GOT3 (cell line): ENCODE data around the gene DNMT1.
A peak's percentile ranks its signal among the peaks of the same experiment; 100 is the strongest.

ENCODE experiments used
- DNase-seq: peaks from one replicate; lab custom pipeline; 2025; ENCODE audit warnings: mixed read lengths; lab: John Stamatoyannopoulos, UW

Gene DNMT1

DNA sequence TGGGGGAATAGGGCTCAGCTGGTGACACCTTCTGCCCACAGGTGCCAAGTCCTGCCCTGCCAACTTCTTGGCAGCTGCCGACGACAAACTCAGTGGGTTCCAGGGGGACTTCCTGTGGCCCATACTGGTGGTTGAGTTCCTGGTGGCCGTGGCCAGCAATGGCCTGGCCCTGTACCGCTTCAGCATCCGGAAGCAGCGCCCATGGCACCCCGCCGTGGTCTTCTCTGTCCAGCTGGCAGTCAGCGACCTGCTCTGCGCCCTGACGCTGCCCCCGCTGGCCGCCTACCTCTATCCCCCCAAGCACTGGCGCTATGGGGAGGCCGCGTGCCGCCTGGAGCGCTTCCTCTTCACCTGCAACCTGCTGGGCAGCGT, 81.2 kb downstream of the DNMT1 start:
- DNase-seq = no peak

DNA sequence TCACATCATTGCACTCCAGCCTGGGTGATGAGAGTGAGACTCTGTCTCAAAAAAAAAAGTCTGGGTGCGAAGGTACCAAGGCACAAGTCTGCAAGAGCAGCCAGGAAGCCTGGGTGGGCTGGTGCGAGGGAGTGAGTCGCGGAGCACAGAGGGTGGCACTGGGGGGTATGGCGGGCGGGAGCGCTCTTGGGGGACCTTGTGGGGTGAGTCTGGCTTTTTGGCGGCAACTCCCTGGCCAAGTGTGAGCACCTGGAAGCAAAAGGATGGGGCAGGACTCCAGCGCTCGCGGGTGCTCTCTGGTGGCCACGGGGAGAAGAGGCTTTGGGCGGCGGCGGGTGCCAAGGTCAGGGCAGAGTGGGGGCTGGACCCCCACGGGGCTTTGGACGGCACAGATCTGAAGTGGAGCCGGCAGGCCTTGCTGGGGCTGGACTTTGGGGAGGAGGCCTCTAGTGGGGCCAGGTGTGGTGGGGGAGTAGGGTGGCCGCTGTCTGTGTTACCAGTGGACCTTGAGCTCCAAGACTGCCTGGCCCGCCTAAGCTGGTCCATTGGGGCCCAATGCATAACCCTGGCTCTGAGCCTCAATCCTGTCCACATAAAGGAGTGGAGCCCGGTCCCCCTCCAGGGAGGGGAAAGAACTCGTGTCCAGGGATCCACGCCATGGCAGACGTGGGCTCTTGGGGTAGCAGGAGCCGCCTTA, 81.7 kb downstream of the DNMT1 start:
- DNase-seq = no peak

- no peak for DNase-seq
Observed at GRCh38 chr19:10112037-10112761, 82.6 kb downstream of the DNMT1 start.

- no peak for DNase-seq
Observed at GRCh38 chr19:10111405-10111811, 83.3 kb downstream of the DNMT1 start, which contains the start of gene P2RY11. Gene P2RY11, plus strand, starts transcription at chr19:10111693. Its CDS starts 29 bp downstream, at chr19:10111722.

DNA sequence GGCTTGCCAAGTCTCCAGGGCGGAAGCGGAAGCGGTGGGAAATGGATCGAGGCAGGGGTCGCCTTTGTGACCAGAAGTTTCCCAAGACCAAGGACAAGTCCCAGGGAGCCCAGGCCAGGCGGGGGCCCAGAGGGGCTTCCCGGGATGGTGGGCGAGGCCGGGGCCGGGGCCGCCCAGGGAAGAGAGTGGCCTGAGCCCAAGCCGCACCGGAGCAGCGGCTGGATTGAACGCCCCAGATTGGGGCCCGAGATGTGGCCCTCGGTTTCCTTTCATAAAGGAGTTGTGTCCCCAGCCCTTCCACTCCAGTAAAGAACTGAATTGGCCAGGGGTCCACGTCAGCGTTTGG, 83.8 kb downstream of the DNMT1 start:
- no peak for DNase-seq

DNA sequence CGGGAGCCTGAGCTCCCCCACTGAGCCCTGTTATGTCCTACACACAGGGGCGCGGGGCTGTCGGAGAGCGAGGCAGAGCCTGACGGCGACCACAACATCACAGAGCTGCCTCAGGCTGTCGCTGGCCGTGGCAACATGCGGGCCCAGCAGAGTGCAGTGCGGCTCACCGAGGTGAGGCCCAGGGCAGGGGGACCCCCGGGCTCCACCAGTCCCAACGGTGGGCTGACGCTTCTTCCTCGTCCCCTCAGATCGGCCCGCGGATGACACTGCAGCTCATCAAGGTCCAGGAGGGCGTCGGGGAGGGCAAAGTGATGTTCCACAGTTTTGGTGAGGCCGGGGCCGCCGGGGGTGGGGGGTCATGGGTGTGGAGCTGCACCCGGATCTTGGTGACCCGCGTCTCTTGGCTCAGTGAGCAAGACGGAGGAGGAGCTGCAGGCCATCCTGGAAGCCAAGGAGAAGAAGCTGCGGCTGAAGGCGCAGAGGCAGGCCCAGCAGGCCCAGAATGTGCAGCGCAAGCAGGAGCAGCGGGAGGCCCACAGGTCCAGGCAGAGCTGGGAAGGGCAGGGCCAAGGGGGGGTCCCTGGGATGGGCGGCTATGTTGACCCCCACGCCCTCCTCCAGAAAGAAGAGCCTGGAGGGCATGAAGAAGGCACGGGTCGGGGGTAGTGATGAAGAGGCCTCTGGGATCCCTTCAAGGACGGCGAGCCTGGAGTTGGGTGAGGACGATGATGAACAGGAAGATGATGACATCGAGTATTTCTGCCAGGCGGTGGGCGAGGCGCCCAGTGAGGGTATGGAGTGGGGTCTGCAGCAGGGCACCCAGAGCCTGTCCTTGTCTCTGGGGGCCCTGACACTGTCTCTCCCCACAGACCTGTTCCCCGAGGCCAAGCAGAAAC, 84.4 kb downstream of the DNMT1 start:
- DNase-seq = no peak

DNA sequence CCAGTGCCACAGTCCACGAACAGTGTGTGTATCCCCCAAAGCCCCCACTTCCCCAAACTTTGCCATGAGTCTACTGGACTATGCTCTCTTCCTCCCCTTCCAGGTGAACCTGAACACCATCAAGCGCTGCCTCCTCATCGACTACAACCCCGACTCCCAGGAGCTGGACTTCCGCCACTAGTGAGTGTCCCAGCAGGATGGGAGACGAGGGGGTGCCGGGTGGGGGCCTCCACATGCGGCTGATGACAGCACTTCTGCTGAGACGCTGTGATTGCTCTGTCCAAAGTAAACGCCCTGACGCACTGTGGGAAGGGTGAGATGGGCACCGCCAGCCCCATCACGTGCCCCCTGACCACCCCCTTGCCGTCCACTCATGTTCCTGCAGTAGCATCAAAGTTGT, 85.2 kb downstream of the DNMT1 start:
- no peak for DNase-seq

DNA sequence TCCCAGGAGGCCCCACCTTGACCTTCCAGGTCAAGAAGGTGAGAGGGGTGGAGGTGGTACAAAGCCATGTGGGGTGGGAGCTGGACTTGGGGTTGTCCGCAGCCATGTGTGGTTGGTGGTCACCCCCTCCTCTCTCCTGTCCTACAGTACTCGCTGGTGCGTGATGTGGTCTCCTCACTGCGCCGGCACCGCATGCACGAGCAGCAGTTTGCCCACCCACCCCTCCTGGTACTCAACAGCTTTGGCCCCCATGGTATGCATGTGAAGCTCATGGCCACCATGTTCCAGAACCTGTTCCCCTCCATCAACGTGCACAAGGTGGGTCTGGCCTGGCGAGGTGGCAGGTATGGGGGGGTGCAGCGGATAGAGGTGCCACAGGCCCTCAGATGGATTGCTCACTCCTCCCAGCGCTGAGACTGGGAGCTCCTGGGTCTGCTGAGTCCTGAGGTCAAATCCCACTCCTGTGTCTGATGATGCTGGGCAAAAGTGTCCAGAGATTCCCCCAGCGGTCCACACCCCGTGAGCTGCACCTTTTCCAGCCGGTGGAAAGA, 86.9 kb downstream of the DNMT1 start:
- DNase-seq = no peak

GRCh38 chr19:10107254-10107653, 87.5 kb downstream of the DNMT1 start:
- DNase-seq = no peak

DNA sequence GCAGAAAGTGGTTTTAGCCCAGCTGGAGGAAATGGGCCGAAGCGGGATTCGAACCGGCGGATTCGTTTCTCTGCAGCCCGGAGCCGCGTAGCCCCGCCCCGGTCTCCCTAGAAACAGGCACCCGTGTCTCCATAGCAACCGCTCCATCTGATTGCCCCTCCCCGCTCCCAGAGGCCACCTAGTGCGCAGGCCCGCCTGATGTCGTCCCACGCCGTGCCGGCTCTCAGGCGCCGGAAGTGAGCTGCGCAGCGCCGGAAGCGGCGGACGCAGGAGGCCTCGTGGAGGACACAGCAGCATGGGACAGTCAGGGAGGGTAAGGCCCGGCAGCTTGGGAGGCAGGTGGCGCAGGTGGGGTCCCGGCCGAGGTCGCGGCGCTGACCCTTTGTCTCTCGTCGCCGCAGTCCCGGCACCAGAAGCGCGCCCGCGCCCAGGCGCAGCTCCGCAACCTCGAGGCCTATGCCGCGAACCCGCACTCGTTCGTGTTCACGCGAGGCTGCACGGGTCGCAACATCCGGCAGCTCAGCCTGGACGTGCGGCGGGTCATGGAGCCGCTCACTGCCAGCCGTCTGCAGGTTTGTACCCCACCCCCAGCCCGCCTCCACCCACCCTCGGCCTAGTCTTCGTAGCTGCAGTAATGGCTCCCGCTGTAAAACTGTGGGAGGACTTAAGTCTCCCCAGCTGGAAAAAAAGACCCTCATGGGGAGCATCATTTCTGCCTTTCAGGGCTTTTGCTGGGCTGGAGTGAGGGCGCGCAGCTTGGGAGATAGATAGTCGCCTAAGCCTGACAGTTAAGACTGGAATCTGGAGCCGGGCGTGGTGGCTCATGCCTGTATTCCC, 88.4 kb downstream of the DNMT1 start, which contains the start of gene PPAN:
TSS of gene PPAN (plus strand) at position 263 of the 837 bp plus-strand sequence. CDS start at position 296, 33 bp downstream.
- peak; percentile 93 for DNase-seq

DNA sequence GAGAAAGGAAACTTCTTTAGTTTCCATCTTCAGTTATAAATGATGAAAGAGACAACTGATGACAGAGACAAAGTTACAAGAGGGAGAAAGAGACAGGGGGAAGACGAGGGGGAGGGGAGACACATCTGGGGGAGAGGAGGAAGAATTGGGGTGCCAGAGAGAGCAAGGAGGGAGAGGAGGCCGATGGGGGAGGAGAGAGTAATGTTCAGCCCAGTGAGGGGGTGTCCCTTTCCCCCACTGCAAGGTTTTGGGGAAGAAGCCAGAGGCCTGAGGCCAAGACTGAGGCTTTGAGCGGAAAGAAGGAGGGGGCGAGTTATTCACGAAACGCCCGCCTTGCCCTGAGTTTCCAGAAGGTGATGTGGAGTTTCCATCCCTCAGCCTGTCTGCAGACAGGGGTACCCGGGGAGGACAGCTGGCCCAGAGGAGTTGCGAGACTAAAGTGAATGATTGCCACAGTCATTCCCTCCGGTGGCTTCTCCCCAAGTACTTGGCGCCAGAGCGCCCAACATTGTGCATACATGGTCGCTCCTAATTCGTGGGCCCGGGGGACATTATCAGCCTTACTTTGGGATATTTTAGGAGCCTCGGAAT, 89.1 kb downstream of the DNMT1 start:
- DNase-seq = no peak

DNA sequence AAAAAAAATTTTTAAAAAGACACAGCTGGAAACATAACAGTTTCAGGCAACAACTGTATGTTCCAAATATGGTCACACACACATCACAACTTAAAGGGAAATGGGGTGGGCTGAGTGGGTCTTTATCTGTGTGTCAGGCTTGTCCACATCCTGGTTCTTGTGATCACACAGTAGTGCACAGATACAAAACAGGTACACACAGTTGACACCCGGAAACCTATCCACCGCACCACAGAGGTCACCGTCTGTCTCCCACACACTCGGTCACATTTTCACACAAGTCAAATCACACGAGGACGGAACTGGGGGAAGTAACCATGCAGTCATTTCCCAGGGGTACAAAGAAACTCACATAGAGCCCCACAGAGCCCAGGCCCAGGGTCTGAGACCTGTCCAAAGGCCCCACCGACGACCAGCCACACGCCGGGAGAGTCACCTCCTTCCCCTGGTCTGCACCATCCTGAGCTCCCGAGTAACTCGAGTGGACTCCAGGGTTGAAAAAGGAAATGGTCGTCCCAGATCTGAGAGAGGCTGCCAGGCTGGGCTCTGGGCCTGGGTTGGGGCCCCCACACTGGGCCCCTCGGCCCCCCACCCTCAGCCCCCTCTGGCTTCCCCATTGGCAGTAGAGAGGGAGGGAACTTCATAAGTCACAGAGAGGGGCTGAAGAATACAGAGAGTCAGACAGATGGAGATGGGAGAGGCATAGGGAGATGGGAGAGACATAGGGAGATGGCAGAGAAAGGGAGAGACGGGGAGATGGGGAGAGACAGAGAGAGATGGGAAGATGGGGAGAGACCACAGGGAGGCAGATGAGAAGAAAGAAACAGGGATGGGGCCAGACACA, 89.9 kb downstream of the DNMT1 start:
- DNase-seq = no peak

DNA sequence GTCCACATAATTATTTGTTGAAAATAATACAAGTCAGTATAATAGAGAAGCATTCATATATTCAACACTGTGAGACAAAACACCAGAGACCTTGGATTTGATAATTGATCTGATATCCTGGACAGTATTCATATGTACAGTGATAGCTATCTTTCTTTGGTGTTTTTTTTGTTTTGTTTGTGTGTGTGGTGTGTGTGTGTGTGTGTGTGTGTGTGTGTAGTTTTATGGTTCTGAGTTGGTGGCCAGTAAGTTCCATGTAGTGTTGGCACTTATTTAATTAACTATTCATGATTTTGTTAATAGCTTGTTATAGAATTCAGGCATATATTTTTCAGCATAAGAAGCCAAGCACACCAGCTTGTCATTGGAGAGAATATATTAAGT, 90.6 kb downstream of the DNMT1 start:
- no peak for DNase-seq

DNA sequence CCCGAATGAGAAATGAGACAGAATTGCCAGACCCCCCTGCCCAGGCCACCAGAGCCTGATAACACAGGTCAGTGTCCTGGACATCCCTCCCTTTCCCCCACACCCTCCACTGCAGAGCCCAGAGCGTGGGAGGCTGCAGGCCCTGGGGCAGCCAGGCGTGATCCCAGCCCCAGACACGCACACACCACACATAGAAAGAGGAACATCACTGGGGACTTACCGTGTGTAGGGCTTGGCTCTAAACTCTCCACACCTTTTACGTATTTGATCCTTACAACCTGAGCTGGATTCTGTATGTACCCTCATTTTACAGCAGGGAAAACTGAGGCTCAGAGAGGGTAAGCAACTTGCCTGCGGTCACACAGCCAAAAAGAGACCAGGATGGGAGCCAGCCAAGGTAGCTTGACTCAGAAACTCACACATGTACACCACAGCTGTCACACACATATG, 91.9 kb downstream of the DNMT1 start:
- DNase-seq = no peak

DNA sequence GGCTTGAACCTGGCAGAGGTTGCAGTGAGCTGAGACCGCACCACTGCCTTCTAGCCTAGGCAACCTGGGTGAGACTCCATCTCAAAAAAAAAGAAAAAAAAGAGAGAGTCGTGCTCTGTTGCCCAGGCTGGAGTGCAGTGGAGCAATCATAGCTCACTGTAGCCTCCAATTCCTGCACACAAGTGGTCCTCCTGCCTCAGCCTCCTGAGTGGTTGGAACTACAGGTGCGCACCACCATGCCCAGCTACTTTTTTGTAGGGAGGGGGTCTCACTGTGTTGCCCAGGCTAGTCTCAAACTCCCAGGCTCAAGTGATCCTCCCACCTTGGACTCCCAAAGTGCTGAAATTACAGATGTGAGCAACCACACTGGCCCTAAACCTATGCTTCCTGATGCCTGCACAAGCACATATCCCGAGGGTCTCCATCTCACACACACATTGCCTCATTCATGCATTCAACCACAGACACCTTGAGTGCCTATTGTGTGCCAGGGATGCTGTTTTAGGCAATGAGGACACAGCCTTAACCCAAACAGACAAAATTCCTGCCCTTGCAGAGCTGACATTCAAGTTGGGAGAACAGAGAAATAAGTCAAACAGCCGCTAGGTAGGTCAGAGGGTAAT, 94.5 kb downstream of the DNMT1 start:
- no peak for DNase-seq

- DNase-seq = no peak
Observed at GRCh38 chr19:10096615-10096963, 98.2 kb downstream of the DNMT1 start.

- peak; percentile 70 for DNase-seq
Observed at GRCh38 chr19:10095948-10096614, 98.7 kb downstream of the DNMT1 start.

- DNase-seq = no peak
Observed at GRCh38 chr19:10095622-10095947, 99.2 kb downstream of the DNMT1 start.
